ENCODE measurements around the gene GLRA1.
"Not testable (repeated sequence)": the region's sequence is repeated elsewhere in the genome, so short reads cannot be mapped to it uniquely, and the experiment has no call there.

The GLRA1 gene

GRCh38 chr5:151825445-151825844, 99.2 kb downstream of the GLRA1 start:
- DNase-seq (ENCODE audit: insufficient read length, low spot score) = peak; percentile 23
- peak; percentile 80 for FAIRE-seq

- DNase-seq (ENCODE audit: insufficient read length, low spot score) (no peak), FAIRE-seq (no peak)
Measured at GRCh38 chr5:151822141-151822540, 102.5 kb downstream of the GLRA1 start.

GRCh38 chr5:151820903-151821302, 103.7 kb downstream of the GLRA1 start:
- no peak for DNase-seq (ENCODE audit: insufficient read length, low spot score)
- no peak for FAIRE-seq

GRCh38 chr5:151820271-151820670, 104.4 kb downstream of the GLRA1 start:
- DNase-seq (ENCODE audit: insufficient read length, low spot score) (no peak), FAIRE-seq (no peak)

GRCh38 chr5:151819830-151820229, 104.8 kb downstream of the GLRA1 start:
- DNase-seq (ENCODE audit: insufficient read length, low spot score) (no peak), FAIRE-seq (no peak)

- DNase-seq (ENCODE audit: insufficient read length, low spot score) (no peak), FAIRE-seq (no peak)
Measured at GRCh38 chr5:151815051-151815450, 109.6 kb downstream of the GLRA1 start.

GRCh38 chr5:151812757-151813309, 111.8 kb downstream of the GLRA1 start:
- FAIRE-seq (no peak), DNase-seq (ENCODE audit: insufficient read length, low spot score) (no peak)

- DNase-seq (ENCODE audit: insufficient read length, low spot score) (no peak), FAIRE-seq (no peak)
Measured at GRCh38 chr5:151811593-151812321, 112.9 kb downstream of the GLRA1 start.

GRCh38 chr5:151810897-151811296, 113.8 kb downstream of the GLRA1 start:
- no peak for FAIRE-seq
- no peak for DNase-seq (ENCODE audit: insufficient read length, low spot score)

- no peak for DNase-seq (ENCODE audit: insufficient read length, low spot score)
- no peak for FAIRE-seq
Measured at GRCh38 chr5:151810449-151810848, 114.2 kb downstream of the GLRA1 start.

- peak; percentile 55 for FAIRE-seq
- no peak for DNase-seq (ENCODE audit: insufficient read length, low spot score)
Measured at GRCh38 chr5:151808451-151809169, 116.0 kb downstream of the GLRA1 start.

- FAIRE-seq (no peak), DNase-seq (ENCODE audit: insufficient read length, low spot score) (no peak)
Measured at GRCh38 chr5:151805414-151806223, 119.0 kb downstream of the GLRA1 start.

- FAIRE-seq (no peak), DNase-seq (ENCODE audit: insufficient read length, low spot score) (no peak)
Measured at GRCh38 chr5:151800532-151800931, 124.1 kb downstream of the GLRA1 start.

GRCh38 chr5:151799407-151799806, 125.2 kb downstream of the GLRA1 start:
- no peak for DNase-seq (ENCODE audit: insufficient read length, low spot score)
- FAIRE-seq = no peak

GRCh38 chr5:151798674-151799073, 126.0 kb downstream of the GLRA1 start:
- DNase-seq (ENCODE audit: insufficient read length, low spot score) (no peak), FAIRE-seq (no peak)

- DNase-seq (ENCODE audit: insufficient read length, low spot score) (no peak), FAIRE-seq (no peak)
Measured at GRCh38 chr5:151795426-151795825, 129.2 kb downstream of the GLRA1 start.

- no peak for FAIRE-seq
- DNase-seq (ENCODE audit: insufficient read length, low spot score) = no peak
Measured at GRCh38 chr5:151793358-151793757, 131.3 kb downstream of the GLRA1 start.

- FAIRE-seq (no peak), DNase-seq (ENCODE audit: insufficient read length, low spot score) (no peak)
Measured at GRCh38 chr5:151787817-151788216, 136.8 kb downstream of the GLRA1 start.

- FAIRE-seq (no peak), DNase-seq (ENCODE audit: insufficient read length, low spot score) (no peak)
Measured at GRCh38 chr5:151786468-151786867, 138.2 kb downstream of the GLRA1 start.

- FAIRE-seq (no peak), DNase-seq (ENCODE audit: insufficient read length, low spot score) (no peak)
Measured at GRCh38 chr5:151784141-151784540, 140.5 kb downstream of the GLRA1 start.

- not testable (repeated sequence) for DNase-seq (ENCODE audit: insufficient read length, low spot score); FAIRE-seq
Measured at GRCh38 chr5:151783664-151784063, 141.0 kb downstream of the GLRA1 start.
